Osteocyte (in vitro differentiated cells): ENCODE results near the gene IFT172. TPM values are rescaled to one million over a fixed set of nuclear protein-coding genes. Genes with fewer than 3 reads are reported as not detected.
"Not testable (repeated sequence)": the region's sequence is repeated elsewhere in the genome, so short reads cannot be mapped to it uniquely, and the experiment has no call there.

Source experiments
- DNase-seq: peaks from one replicate; pipeline ENCODE4 v3.0.0; 2021; ENCODE audit warnings: mixed read lengths; ENCODE audit not compliant: unreplicated experiment; ENCODE audit errors: extremely low spot score
- H3K27ac Mint-ChIP-seq: one replicate; pipeline ENCODE4 v1.8.0; 2021; ENCODE audit warnings: mild to moderate bottlenecking, mixed read lengths; ENCODE audit not compliant: unreplicated experiment
- H3K27me3 Mint-ChIP-seq: one replicate; pipeline ENCODE4 v1.8.0; 2021; ENCODE audit warnings: mixed read lengths; ENCODE audit not compliant: unreplicated experiment
- H3K36me3 Mint-ChIP-seq: one replicate; pipeline ENCODE4 v1.8.0; 2021; ENCODE audit warnings: mixed read lengths; ENCODE audit not compliant: unreplicated experiment
- H3K4me1 Mint-ChIP-seq: one replicate; pipeline ENCODE4 v1.8.0; 2021; ENCODE audit warnings: mixed read lengths; ENCODE audit not compliant: unreplicated experiment
- H3K4me3 Mint-ChIP-seq: one replicate; pipeline ENCODE4 v1.8.0; 2021; ENCODE audit warnings: mild to moderate bottlenecking, moderate library complexity, mixed read lengths; ENCODE audit not compliant: unreplicated experiment
- H3K9me3 Mint-ChIP-seq: one replicate; pipeline ENCODE4 v1.8.0; 2021; ENCODE audit warnings: mixed read lengths; ENCODE audit not compliant: unreplicated experiment
- CTCF ChIP-seq: fragments of 200-600 bp; sonication (generic); IDR thresholded peaks from 2 replicates; pipeline ENCODE4 v1.5.0; 2021; ENCODE audit warnings: antibody characterized with exemption, mild to moderate bottlenecking, moderate library complexity
- total RNA-seq: library from RNA; stranded (reverse); gene quantifications from 2 replicates; pipeline ENCODE4 v1.2.1, GENCODE V29; 2021

Gene IFT172
- total RNA-seq, 1 donor from 2014 or later: 42.5 TPM

GRCh38 chr2:27428978-27429541 is 60.5 kb downstream of the IFT172 start:
- Mint-ChIP-seq H3K4me3 (peak overlapping the region; percentile 98), H3K27me3 (no peaks in the 10 kb centered on the region), H3K4me1 (peaks cover 32% of the 10 kb centered on the region), H3K9me3 (no peaks in the 10 kb centered on the region), H3K27ac (peak overlapping the region; percentile 95), H3K36me3 (peaks cover 11% of the 10 kb centered on the region)
- DNase-seq: peak; percentile 91
- TF ChIP-seq CTCF: no peak

GRCh38 chr2:27428213-27428977 is 61.1 kb downstream of the IFT172 start, which contains the start of gene NRBP1:
Gene NRBP1 (plus strand): TSS chr2:27428631. CDS start chr2:27433274, 4,643 bp downstream.
- no peak for TF ChIP-seq CTCF
- peaks cover 32% of the 10 kb centered on the region for H3K4me1 Mint-ChIP-seq

DNA sequence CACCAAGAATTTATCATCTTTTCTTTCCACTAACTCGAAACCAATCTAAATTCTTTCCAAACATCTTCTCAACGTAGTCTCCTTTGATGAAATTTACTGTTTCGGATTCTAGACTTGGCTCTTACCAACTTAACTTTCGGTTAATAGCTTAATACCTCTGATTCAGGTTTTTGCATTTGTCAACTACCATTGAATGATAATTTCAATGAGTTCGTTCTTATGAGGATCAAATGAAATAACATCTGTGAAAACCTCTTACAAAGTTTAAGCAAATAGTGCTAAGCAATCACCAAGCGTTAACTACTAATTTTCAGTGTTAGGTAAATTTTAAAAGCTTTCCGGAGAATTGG is 61.7 kb downstream of the IFT172 start:
- H3K27me3 Mint-ChIP-seq: no peaks in the 10 kb centered on the region
- H3K4me3 Mint-ChIP-seq: peak overlapping the region; percentile 96
- DNase-seq: no peak
- H3K36me3 Mint-ChIP-seq: no peaks in the 10 kb centered on the region
- peaks cover 29% of the 10 kb centered on the region for H3K4me1 Mint-ChIP-seq
- H3K9me3 Mint-ChIP-seq: no peaks in the 10 kb centered on the region
- TF ChIP-seq CTCF: no peak
- peak overlapping the region; percentile 99 for H3K27ac Mint-ChIP-seq

More at GRCh38 chr2:27428213-27428977, 61.1 kb downstream of the IFT172 start, which contains the start of gene NRBP1:
- H3K36me3 Mint-ChIP-seq: peaks cover 4% of the 10 kb centered on the region
- H3K27me3 Mint-ChIP-seq: no peaks in the 10 kb centered on the region
- peak; percentile 97 for DNase-seq
- peak within 1 kb of the TSS; percentile 98 for H3K4me3 Mint-ChIP-seq
- H3K9me3 Mint-ChIP-seq: no peaks in the 10 kb centered on the region
- peak within 1 kb of the TSS; percentile 99 for H3K27ac Mint-ChIP-seq

DNA sequence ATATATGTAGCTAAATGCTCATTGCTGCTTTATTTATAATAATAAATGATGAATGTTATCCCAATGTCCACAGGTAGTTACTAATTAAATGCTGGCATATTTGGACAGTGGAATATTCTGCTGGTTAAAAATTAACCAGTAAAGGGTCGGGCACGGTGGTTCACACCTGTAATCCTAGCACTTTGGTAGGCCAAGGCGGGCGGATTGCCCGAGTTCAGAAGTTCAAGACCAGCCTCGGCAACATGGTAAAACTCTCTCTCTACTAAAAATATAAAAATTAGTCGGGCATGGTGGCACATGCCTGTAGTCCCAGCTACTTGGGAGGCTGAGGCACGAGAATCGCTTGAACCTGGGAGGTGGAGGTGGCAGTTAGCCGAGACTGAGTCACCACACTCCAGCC is 64.5 kb downstream of the IFT172 start:
- H3K27me3 Mint-ChIP-seq, DNase-seq, H3K27ac Mint-ChIP-seq, H3K36me3 Mint-ChIP-seq, H3K4me3 Mint-ChIP-seq, H3K9me3 Mint-ChIP-seq: not testable (repeated sequence)
- peaks cover 14% of the 10 kb centered on the region for H3K4me1 Mint-ChIP-seq

DNA sequence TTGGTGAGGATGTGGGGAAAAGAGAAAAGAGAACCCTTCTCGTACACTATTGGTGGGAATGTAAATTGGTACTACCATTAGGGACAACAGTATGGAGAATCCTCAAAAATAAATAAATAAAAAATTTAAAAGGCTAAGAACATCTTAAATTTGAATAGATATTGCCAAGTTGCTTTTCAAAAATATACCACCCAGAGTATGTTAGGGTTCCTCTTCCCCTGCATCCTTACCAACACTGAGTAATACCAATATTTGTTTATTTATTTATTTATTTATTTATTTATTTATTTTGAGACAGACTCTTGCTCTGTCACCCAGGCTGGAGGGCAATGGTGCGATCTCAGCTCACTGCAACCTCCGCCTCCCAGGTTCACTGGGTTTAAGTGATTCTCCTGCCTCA is 66.6 kb downstream of the IFT172 start:
- Mint-ChIP-seq H3K4me1 (peaks cover 4% of the 10 kb centered on the region), H3K36me3 (no peaks in the 10 kb centered on the region), H3K27ac (no peak overlapping the region), H3K9me3 (no peaks in the 10 kb centered on the region), H3K4me3 (no peak overlapping the region), H3K27me3 (peaks cover 2% of the 10 kb centered on the region)
- no peak for TF ChIP-seq CTCF
- DNase-seq: no peak
